ENCODE data around the gene ACTG1. TPM values are rescaled to one million over a fixed set of nuclear protein-coding genes. Genes with fewer than 3 reads are reported as not detected.
"Not testable (repeated sequence)": the region's sequence is repeated elsewhere in the genome, so short reads cannot be mapped to it uniquely, and the experiment has no call there.

The ACTG1 gene
- total RNA-seq, 1 donor from 2014 or later, result 5,342 TPM

DNA sequence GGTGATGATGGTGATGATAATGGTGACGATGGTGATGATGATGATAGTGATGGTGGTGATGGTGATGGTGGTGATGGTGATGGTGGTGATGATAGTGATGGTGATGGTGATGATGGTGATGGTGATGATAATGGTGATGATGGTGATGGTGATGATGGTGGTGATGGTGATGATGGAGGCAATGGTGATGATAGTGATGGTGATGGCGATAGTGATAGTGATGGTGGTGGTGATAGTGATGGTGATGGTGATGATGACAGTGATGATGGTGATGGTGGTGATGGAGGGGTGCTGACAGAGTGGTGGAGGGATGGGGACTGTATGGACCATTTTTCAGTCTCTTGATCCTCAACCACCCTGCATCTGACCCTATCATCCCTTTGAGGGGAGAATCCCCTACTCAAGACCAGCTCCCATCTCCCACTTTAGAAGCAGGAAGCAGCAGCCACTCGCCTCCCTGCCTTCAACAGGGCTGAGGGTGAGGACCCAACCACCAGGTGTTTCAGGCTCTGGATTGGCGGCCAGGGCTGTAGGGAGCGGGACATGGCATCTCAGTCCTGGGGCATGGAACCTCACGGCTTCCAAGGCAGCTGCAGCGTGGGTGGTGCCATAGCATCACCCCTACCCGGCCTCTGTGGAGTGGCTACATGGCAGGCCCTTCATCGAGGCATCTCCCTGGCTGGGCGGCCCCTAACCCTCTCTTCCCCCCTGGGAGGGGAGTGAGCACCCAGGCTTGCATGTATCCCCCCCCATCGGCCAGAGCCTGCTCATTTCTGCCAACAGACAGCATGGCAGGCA, 20.1 kb upstream of the ACTG1 start:
- no peaks in the 10 kb centered on the region for H3K36me3 Mint-ChIP-seq (ENCODE audit: unreplicated experiment)
- no peak overlapping the region for H3K27ac Mint-ChIP-seq (ENCODE audit: unreplicated experiment)
- H3K4me3 Mint-ChIP-seq (ENCODE audit: unreplicated experiment), result no peak overlapping the region
- peaks cover 2% of the 10 kb centered on the region for H3K27me3 Mint-ChIP-seq (ENCODE audit: unreplicated experiment)
- no peak for DNase-seq
- peaks cover 3% of the 10 kb centered on the region for H3K9me3 Mint-ChIP-seq (ENCODE audit: unreplicated experiment)
- no peaks in the 10 kb centered on the region for H3K4me1 Mint-ChIP-seq (ENCODE audit: low read depth, unreplicated experiment)
- TF ChIP-seq, protein P1, sequence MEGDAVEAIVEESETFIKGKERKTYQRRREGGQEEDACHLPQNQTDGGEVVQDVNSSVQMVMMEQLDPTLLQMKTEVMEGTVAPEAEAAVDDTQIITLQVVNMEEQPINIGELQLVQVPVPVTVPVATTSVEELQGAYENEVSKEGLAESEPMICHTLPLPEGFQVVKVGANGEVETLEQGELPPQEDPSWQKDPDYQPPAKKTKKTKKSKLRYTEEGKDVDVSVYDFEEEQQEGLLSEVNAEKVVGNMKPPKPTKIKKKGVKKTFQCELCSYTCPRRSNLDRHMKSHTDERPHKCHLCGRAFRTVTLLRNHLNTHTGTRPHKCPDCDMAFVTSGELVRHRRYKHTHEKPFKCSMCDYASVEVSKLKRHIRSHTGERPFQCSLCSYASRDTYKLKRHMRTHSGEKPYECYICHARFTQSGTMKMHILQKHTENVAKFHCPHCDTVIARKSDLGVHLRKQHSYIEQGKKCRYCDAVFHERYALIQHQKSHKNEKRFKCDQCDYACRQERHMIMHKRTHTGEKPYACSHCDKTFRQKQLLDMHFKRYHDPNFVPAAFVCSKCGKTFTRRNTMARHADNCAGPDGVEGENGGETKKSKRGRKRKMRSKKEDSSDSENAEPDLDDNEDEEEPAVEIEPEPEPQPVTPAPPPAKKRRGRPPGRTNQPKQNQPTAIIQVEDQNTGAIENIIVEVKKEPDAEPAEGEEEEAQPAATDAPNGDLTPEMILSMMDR (IDR thresholded peaks at IDR 0.05; ENCODE audit: partially characterized antibody, unreplicated experiment), result no peak

DNA sequence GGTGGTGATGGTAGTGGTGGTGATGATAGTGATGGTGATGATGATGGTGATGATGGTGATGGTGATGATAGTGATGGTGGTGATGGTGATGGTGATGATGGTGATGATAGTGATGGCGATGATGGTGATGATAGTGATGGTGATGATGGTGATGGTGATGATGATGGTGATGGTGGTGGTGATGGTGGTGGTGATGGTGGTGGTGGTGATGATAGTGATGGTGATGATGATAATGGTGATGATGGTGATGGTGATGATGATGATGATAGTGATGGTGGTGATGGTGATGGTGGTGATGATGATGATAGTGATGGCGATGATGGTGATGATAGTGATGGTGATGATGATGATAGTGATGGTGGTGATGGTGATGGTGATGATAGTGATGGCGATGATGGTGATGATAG, 19.4 kb upstream of the ACTG1 start:
- not testable (repeated sequence) for H3K27ac Mint-ChIP-seq (ENCODE audit: unreplicated experiment); H3K4me1 Mint-ChIP-seq (ENCODE audit: low read depth, unreplicated experiment); DNase-seq; H3K9me3 Mint-ChIP-seq (ENCODE audit: unreplicated experiment); H3K4me3 Mint-ChIP-seq (ENCODE audit: unreplicated experiment); H3K36me3 Mint-ChIP-seq (ENCODE audit: unreplicated experiment); H3K27me3 Mint-ChIP-seq (ENCODE audit: unreplicated experiment)

DNA sequence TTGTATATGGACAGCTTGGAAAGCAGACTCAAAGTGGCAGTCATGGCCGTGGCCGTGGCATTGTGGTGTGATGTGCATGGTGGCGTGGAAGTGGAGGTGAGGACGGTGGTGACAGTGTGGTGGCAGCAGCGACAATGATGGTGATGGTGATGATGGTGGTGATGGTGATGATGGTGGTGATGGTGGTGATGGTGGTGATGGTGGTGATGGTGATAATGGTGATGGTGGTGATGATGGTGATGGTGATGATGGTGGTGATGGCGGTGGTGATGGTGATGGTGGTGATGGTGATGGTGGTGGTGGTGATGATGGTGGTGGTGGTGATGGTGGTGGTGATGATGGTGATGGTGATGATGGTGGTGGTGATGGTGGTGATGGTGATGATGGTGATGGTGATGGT, 18.4 kb upstream of the ACTG1 start:
- DNase-seq; H3K27ac Mint-ChIP-seq (ENCODE audit: unreplicated experiment); H3K36me3 Mint-ChIP-seq (ENCODE audit: unreplicated experiment); H3K9me3 Mint-ChIP-seq (ENCODE audit: unreplicated experiment); H3K4me1 Mint-ChIP-seq (ENCODE audit: low read depth, unreplicated experiment); H3K4me3 Mint-ChIP-seq (ENCODE audit: unreplicated experiment); H3K27me3 Mint-ChIP-seq (ENCODE audit: unreplicated experiment): not testable (repeated sequence)

- TF ChIP-seq, protein P1 (IDR thresholded peaks at IDR 0.05; ENCODE audit: partially characterized antibody, unreplicated experiment), result no peak
- no peak for DNase-seq
- Mint-ChIP-seq H3K36me3 (ENCODE audit: unreplicated experiment) (no peaks in the 10 kb centered on the region), H3K4me3 (ENCODE audit: unreplicated experiment) (no peak overlapping the region), H3K27me3 (ENCODE audit: unreplicated experiment) (peaks cover 2% of the 10 kb centered on the region), H3K27ac (ENCODE audit: unreplicated experiment) (no peak overlapping the region), H3K9me3 (ENCODE audit: unreplicated experiment) (peaks cover 2% of the 10 kb centered on the region), H3K4me1 (ENCODE audit: low read depth, unreplicated experiment) (no peaks in the 10 kb centered on the region)
Measured at GRCh38 chr17:81529437-81529803, 16.8 kb upstream of the ACTG1 start.

- TF ChIP-seq, protein P1 (IDR thresholded peaks at IDR 0.05; ENCODE audit: partially characterized antibody, unreplicated experiment), result no peak
- Mint-ChIP-seq H3K4me3 (ENCODE audit: unreplicated experiment) (no peak overlapping the region), H3K4me1 (ENCODE audit: low read depth, unreplicated experiment) (no peaks in the 10 kb centered on the region), H3K27ac (ENCODE audit: unreplicated experiment) (no peak overlapping the region), H3K9me3 (ENCODE audit: unreplicated experiment) (peaks cover 2% of the 10 kb centered on the region), H3K36me3 (ENCODE audit: unreplicated experiment) (no peaks in the 10 kb centered on the region), H3K27me3 (ENCODE audit: unreplicated experiment) (peaks cover 2% of the 10 kb centered on the region)
- no peak for DNase-seq
Measured at GRCh38 chr17:81528651-81529436, 16.2 kb upstream of the ACTG1 start.

DNA sequence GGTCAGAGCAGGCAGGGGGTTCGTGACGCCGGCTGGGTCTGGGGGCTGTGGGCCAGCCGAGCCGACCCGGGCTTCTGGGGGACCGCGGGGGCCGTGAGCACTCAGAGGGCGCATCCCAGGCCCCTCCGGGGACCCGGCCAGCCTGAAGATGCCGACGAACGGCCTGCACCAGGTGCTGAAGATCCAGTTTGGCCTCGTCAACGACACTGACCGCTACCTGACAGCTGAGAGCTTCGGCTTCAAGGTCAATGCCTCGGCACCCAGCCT, 15.7 kb upstream of the ACTG1 start:
- Mint-ChIP-seq H3K36me3 (ENCODE audit: unreplicated experiment) (no peaks in the 10 kb centered on the region), H3K4me3 (ENCODE audit: unreplicated experiment) (no peak overlapping the region), H3K27ac (ENCODE audit: unreplicated experiment) (no peak overlapping the region), H3K4me1 (ENCODE audit: low read depth, unreplicated experiment) (no peaks in the 10 kb centered on the region), H3K9me3 (ENCODE audit: unreplicated experiment) (peaks cover 2% of the 10 kb centered on the region), H3K27me3 (ENCODE audit: unreplicated experiment) (peaks cover 2% of the 10 kb centered on the region)
- TF ChIP-seq, protein P1 (IDR thresholded peaks at IDR 0.05; ENCODE audit: partially characterized antibody, unreplicated experiment), result no peak
- DNase-seq, result no peak
